GM19099 (cell line): ENCODE measurements around the gene CCDC187.
A peak's percentile ranks its signal among the peaks of the same experiment; 100 is the strongest.

Source experiments
- POLR2A ChIP-seq: IDR thresholded peaks from 3 replicates; pipeline ENCODE4 v1.6.1; 2011; ENCODE audit warnings: low read depth; ENCODE audit not compliant: insufficient read length; ENCODE audit errors: extremely low read depth

Gene CCDC187

GRCh38 chr9:136267261-136268111, 36.4 kb downstream of the CCDC187 start:
- peak; percentile 76 for TF ChIP-seq POLR2A

- TF ChIP-seq POLR2A, result no peak
Observed at GRCh38 chr9:136265561-136266355, 38.1 kb downstream of the CCDC187 start.

GRCh38 chr9:136264441-136265405, 39.2 kb downstream of the CCDC187 start:
- TF ChIP-seq POLR2A, result no peak

- TF ChIP-seq POLR2A, result no peak
Observed at GRCh38 chr9:136264031-136264430, 39.9 kb downstream of the CCDC187 start.

GRCh38 chr9:136262671-136263178, 41.2 kb downstream of the CCDC187 start:
- no peak for TF ChIP-seq POLR2A

GRCh38 chr9:136261686-136262430, 42.0 kb downstream of the CCDC187 start:
- TF ChIP-seq POLR2A, result no peak

- no peak for TF ChIP-seq POLR2A
Observed at GRCh38 chr9:136260936-136261472, 42.9 kb downstream of the CCDC187 start.

- no peak for TF ChIP-seq POLR2A
Observed at GRCh38 chr9:136260521-136260920, 43.4 kb downstream of the CCDC187 start.

- no peak for TF ChIP-seq POLR2A
Observed at GRCh38 chr9:136259836-136260235, 44.1 kb downstream of the CCDC187 start.

- no peak for TF ChIP-seq POLR2A
Observed at GRCh38 chr9:136259517-136259813, 44.4 kb downstream of the CCDC187 start.

GRCh38 chr9:136258786-136259516, 44.9 kb downstream of the CCDC187 start:
- TF ChIP-seq POLR2A, result no peak

- TF ChIP-seq POLR2A, result no peak
Observed at GRCh38 chr9:136258299-136258625, 45.6 kb downstream of the CCDC187 start.
